Measurements from ENCODE around the gene LRRC75A. TPM values are rescaled to one million over a fixed set of nuclear protein-coding genes. Genes with fewer than 3 reads are reported as not detected.

LRRC75A gene
- total and polyA plus RNA-seq, 2 of the 13 experiments (the other 11 are each of a cell fraction or from before 2014, with no cell fraction given), result 0.03 TPM; not detected in 1

GRCh38 chr17:16435925-16436886, 55.8 kb downstream of the LRRC75A start (continued):
- TF ChIP-seq KLF6 (CRISPR knock-in tag; IDR thresholded peaks at IDR 0.05) (0 out of 2 replicates have a peak, but pooled peaks have one; percentile 35), ZNF160 (CRISPR knock-in tag; IDR thresholded peaks at IDR 0.05) (0 out of 2 replicates have a peak, but pooled peaks have one; percentile 49), TARDBP (CRISPR knock-in tag; IDR thresholded peaks at IDR 0.05) (peak; percentile 49; the same call in 1 of the 2 replicates), PATZ1 (CRISPR knock-in tag; IDR thresholded peaks at IDR 0.05) (peak; percentile 40), MEF2D (CRISPR knock-in tag; IDR thresholded peaks at IDR 0.05) (0 out of 2 replicates have a peak, but pooled peaks have one; percentile 31), NR2C2 (CRISPR knock-in tag; IDR thresholded peaks at IDR 0.05; ENCODE audit: borderline replicate concordance) (peak; percentile 68; the same call in 1 of the 2 replicates), SOX13 (IDR thresholded peaks at IDR 0.05) (no peak), SOX13 (CRISPR knock-in tag; conservative IDR thresholded peaks at IDR 0.05 in 1 of 2, IDR thresholded peaks at IDR 0.05 in 1 of 2) (0 out of 4 replicates have a peak, but pooled peaks of 1 of the 2 experiments have one; percentile 19), NFKB2 (CRISPR knock-in tag; IDR thresholded peaks at IDR 0.05; ENCODE audit: borderline replicate concordance) (no peak), NCOA2 (CRISPR knock-in tag; IDR thresholded peaks at IDR 0.05) (peak; percentile 36; the same call in 1 of the 2 replicates), NR2F1 (CRISPR knock-in tag; IDR thresholded peaks at IDR 0.05) (peak; percentile 53 to 74; a peak in 3 of 4 replicates), ZBTB8A (CRISPR knock-in tag; IDR thresholded peaks at IDR 0.05; ENCODE audit: borderline replicate concordance, low read depth) (no peak), GRHL1 (CRISPR knock-in tag; conservative IDR thresholded peaks at IDR 0.05) (no peak), ZBTB49 (CRISPR knock-in tag; IDR thresholded peaks at IDR 0.05; ENCODE audit: borderline replicate concordance) (no peak), PRPF4 (IDR thresholded peaks at IDR 0.05; ENCODE audit: low read depth, low read length, poor library complexity, severe bottlenecking) (no peak), HMG20A (CRISPR knock-in tag; IDR thresholded peaks at IDR 0.05; ENCODE audit: borderline replicate concordance) (0 out of 2 replicates have a peak, but pooled peaks have one; percentile 40), ETV5 (CRISPR knock-in tag; IDR thresholded peaks at IDR 0.05; ENCODE audit: borderline replicate concordance) (0 out of 2 replicates have a peak, but pooled peaks have one; percentile 4), SMAD1 (CRISPR knock-in tag; IDR thresholded peaks at IDR 0.05; ENCODE audit: borderline replicate concordance, low read depth) (0 out of 2 replicates have a peak, but pooled peaks have one; percentile 58), ZNF343 (CRISPR knock-in tag; IDR thresholded peaks at IDR 0.05) (no peak), STAT5B (CRISPR knock-in tag; IDR thresholded peaks at IDR 0.05) (no peak), RARA (CRISPR knock-in tag; IDR thresholded peaks at IDR 0.05) (peak; percentile 68), PITX1 (CRISPR knock-in tag; IDR thresholded peaks at IDR 0.05) (peak; percentile 78)
